Astrocyte of the hippocampus (primary cell): ENCODE measurements around the gene NPC1L1.
A peak's percentile ranks its signal among the peaks of the same experiment; 100 is the strongest.

Experiments used
- DNase-seq: peaks from one replicate; pipeline ENCODE4 v3.0.0; 2011; ENCODE audit warnings: low read depth, low spot score

NPC1L1 gene

DNA sequence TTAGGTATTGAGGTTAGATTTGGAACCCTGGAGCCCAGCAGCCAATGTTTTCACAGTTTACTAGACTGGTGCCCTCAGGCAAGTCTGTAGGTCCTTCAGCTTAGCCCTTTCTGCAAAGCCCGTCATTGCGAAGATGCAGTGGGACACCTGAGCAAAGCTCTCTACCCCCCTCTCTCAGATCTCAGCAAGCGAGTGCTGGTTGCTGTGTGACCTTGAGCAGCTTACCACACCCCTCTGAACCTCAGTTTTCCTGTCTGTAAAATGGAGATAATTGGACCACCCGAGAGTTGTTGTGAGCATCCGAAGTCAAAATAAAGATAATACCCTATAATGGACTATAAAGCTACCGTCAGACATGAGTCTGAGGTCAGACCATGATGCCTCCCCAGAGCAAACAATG is 3.7 kb downstream of the NPC1L1 start:
- DNase-seq, result no peak

DNA sequence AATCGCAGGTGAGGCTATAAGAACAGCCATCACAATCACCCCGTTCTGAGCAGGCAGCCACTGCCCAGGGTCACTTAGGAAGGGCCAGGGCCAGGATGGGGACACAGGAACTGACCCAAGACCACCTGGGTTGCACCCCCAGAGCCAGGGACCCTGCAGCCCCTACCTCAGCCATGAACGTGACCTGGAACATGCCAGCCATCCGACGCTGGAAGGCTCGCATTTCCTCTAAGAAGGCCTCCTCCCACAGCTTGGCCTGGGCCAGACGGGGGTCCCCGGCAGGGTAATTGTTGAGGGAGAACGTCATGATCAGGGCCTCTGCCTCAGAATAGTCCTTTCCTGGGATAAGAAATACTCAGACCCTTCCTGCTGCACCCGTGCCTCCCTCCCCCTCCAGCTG is 5.0 kb downstream of the NPC1L1 start:
- DNase-seq, result no peak

DNA sequence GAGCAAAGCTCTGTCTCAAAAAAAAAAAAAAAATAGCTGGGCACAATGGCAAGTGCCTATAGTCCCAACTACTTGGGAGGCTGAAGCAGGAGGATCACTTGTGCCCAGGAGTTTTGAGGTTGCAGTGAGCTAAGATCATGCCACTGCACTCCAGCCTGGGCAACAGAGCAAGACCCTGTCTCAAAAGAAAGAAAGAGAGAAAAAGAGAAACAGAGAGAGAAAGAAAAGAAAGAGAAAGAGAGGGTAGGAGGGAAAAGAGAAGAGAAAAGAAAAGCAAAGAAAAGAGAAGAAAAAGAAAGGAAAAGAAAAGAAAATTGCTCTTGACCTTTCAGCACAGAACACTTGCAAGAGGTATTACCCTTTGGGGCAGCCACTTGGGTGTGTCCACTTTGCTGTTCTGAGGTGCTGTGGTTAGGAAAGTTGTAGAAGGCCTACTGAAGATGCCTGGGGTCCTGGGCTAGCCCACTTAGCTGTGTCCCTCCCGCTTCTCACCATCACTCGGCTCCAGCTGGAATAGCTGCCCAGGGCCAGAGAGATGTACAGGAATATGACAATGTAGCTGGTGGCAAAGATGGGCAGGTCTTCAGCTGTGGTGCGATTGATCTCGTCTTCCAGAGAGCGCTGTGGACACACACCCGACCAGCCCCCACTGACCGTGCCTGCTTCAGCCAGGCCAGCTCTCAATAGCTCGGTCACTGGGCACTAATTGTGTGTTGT is 5.6 kb downstream of the NPC1L1 start:
- no peak for DNase-seq

DNA sequence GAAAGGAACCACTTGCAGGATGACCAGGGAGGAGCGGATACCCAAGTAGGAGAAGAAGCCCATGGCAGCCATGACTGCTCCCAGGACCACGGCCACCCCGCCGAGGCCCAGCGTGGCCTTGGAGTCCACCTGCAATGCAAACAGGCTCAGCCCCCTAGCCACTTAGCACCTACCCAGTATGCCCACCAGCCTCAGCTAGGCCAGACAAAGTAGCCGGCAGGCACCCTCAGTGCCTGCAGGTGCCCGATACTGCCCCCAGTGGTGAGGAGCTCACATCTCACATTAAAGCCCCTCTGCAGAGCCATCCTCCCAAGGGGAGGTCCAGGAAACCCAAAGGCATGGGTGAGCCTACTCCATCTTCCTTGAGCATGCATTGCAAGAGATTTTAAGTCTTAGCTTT is 6.6 kb downstream of the NPC1L1 start:
- peak; percentile 26 for DNase-seq

DNA sequence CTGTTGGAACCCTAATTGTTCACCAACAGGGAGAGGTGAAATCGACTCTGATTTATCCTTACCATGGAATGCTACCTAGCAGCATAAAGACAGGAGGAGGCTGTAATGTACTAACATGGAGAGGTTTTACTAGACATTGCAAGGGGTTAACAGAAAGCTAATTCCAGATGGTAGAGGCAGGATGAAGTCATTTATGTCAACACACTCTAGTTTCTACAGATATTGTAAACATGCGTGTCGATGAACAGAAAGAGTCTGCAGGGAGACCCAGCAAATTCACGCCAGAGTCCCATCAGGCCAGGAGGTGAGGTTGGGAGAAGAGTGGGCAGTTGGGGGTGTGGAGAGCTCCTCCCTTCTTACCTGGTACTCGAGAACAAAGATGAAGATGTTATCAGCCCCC is 7.0 kb downstream of the NPC1L1 start:
- DNase-seq, result no peak

DNA sequence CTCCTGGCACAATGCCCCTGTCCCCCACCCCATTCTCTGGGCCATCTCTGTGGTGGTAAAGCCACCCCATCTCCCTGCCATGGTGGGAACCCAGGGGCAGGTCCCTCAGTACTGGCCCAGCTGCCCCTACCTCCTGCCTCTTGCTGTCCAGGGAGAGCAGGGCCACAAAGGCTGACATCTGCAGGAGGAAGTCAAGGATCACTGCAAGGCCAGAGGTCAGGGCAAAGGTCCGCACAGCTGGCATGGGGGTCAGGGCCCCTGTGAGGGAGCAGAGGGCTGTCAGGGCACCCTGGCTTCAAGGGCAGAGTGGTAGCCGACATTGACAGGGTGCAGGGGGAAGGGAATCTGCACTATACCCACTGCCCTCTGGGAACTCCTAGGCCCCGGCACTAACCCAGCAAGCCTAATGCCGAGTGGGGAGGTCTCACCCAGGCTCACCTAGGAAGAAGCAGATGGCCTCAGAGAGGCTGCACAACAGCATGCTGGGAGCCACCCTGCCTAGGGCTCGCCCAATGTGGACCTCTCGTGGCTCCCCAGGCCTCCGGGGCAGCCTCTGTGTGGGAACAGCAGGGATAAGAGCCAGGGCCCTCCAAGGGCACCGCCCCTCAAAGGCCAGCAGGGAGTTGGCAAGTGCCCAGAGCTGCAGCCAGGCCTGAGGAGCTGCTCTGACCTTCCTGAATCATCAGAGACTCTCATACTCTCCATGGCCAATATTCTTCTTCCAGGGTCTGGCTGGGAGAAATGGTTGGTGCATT is 7.7 kb downstream of the NPC1L1 start:
- no peak for DNase-seq

DNA sequence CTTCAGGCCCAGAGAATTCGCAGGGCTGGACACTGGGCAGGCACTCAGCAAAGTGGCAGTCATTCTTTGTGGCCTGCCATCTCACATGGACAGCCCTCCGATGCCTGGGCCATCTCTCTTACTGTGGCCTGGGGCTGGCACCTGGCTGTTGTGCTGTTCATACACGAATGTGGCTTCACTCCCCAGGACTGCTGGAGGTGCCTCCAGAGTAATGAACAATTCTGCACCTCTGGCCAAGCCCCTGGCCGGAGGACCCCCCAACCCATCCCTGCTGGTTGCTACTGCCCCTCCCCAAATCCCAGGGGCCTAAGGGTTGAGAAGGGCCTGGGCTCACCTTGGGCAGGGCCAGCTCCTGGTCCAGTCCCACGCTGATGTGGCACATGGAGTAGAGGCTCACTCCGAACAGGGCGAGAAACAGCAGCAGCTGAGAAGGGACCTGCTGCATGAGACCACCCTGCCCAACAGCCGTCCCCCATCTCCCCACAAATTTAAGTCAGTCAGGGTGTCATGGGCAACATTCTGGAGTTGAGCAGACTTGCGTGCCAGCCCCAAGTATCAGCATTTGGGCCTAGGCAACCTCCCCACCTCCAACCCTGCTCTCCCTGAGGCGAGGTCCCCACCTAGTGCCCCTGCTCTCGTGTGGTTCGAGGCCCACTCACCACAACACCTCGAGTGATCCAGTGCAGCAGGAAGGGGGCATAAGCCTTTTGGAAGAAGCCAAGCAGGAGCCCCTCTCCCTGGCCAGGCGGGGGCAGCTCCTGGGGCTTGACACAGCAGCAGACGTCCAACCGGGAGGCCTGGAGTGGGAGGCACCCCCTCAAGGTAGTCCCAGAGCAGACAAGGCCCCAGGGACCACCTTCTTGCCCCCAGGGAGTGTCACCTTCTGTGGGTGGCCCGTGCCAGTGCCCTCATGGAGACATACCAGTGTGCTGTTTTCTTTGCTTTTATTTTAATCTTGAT is 9.4 kb downstream of the NPC1L1 start:
- no peak for DNase-seq

DNA sequence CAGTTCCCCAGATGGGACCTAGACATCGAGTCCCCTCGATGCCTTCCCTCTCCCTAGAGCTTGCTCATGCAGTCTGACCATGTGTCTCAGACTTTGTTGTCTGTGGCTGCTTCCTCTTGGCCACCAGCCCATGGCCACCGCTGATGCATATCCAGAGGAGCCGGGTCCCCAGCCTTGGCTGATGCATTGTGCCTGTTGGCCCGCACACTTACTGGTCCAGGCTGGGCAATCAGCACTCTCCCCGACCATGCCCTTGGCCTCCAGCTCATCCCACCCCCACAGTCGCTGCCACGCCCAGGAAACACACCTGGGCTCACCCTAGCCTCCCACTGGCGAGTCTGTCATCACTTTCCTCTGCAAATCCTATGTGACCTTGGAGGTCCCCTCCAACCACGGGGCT is 10.1 kb downstream of the NPC1L1 start:
- DNase-seq, result no peak

DNA sequence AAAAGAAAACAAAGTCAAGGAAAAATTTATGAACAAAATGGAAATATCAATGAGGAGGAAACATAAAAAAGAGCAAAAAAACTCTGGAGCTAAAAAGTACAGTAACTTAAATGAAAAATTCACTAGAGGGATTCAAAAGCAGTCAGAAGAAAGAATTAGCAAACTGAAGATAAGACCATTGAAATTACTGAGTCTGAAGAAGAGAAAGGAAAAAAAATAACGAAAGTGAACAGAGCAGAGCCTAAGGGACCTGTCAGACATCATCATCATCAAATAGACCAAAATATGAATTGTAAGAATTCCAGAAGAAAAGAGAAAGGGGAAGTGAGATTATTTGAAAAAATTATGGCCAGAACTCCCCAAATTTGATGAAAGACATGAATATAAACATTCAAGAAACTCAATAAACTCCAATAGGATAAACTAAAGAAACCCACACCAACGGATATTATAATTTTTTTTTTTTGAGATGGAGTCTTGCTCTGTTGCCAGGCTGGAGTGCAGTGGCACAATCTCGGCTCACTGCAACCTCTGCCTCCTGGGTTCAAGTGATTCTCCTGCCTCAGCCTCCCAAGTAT is 16.2 kb downstream of the NPC1L1 start:
- DNase-seq, result no peak

DNA sequence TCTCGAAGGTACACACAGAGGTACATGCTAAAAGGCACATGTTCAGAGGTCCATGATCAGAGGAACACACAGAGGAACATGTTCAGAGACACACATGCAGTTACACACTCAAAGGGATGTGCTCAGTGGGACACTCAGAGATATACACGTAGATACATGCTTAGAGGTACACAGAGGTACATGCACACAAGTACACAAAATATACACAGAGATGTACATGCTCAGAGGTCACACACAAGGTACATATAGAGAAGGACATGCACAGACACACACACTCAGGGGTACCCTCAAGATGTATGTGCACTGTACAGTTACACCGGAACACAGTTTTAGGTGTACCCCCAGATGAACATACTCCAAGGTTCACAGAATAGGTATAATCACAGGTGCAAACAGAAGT is 18.8 kb downstream of the NPC1L1 start:
- no peak for DNase-seq

DNA sequence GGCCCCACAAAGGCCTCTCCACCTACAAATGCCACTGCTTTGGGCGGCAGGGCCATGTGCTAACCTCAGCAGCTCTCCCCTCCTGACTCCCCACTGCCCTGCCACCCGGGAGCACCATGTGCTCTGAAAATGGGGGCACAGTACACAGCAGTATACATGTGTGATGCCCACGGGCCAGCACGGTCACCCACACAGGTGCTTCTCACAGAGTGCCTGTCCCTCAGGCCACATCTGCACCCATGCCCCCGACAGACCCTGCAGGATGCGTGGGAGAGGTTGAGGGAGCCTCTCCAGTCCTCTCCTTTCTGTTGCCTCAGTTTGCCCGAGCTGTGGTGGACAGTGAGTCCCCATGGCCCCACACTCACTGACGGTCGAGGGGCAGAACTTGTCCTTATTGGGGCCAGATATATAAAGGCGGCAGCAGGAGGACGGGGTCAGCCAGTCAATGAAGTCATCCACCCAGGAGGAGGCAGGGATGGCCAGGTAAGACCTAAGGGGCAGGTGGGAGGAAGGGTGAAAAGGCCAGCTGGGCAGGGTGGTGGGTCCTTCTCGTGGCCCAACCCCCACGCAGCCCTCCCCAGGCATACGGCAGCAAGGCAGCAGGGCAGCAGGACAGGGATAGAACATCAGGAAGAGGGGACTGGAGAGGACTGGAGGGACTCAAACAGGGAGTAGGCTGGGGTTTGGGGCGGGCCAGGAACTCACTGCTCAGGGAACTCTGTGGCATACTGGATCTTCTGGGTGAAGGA is 19.6 kb downstream of the NPC1L1 start:
- no peak for DNase-seq

DNA sequence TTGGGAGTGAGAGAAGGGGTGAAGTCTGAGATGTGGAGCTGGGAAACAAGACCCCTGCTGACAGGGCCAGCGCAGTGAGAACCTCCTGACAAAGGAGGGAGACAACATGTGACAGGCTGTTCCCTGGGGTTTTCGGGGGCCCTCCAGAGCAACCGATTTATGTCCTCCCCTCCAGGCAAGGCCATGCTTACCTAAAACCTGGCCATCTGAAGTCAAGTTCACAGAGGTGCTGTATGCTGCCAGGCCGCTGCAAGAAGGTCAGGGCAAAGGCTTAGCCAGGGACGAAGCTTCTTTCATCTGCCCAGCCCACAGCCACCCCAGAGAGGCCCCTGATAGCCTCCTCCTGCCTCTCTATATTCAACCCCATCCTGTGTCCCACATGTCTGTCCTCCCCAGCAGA is 20.6 kb downstream of the NPC1L1 start:
- no peak for DNase-seq

DNA sequence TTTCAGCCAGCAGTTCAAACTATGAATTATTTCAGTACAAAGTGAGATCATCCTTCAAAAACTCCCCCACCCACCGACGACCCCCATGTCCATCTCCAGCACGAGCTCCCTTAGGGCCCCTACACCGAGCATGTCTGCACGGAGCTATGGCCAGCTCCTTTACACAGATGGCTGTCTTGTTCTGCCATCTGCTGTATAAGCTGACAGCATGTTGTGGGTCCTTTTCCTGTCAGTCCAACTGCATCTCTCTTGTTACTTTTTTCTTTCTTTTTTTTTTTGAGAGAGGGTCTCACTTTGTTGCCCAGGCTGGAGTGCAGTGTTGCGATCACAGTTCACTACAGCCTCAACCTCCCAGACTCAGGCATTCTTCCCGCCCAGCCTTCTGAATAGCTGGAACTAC is 21.6 kb downstream of the NPC1L1 start:
- DNase-seq, result no peak

DNA sequence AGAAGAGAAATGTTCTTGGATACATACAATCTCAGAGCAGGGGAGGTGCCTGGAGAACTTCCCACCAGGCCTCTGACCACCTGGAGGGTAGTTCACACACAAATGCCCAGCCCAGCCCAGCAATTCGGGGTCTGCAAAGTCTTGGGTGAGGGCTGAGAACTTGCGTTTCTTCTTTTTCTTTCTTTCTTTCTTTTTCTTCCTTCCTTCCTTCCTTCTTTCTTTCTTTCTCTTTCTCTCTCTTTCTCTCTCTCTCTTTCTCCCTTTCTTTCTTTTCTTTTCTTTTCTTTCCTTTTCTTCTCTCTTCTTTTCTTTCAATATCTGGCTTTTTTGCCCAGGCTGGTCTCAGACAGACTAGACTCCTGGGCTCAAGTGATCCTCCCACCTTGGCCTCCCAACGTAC is 22.4 kb downstream of the NPC1L1 start:
- DNase-seq, result no peak

DNA sequence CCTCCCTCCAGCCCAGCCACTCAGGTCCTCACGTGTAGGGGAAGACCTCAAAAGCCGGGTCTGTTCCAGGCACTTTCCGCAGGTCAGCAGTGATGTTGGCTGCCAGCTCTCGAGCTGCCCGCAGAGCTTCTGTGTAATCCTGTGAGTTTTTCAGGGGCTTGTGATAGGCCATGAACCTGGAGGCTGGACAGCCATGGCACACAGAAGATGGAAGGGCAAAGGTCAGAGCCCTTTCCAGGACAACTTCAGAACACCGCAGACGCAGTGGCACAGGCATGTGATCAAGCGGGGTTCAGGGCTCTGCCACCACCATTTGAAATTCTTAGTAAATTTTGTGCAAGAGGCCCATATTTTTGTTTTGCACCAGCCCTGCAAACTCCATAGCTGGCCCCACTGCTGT is 24.0 kb downstream of the NPC1L1 start:
- DNase-seq, result no peak

DNA sequence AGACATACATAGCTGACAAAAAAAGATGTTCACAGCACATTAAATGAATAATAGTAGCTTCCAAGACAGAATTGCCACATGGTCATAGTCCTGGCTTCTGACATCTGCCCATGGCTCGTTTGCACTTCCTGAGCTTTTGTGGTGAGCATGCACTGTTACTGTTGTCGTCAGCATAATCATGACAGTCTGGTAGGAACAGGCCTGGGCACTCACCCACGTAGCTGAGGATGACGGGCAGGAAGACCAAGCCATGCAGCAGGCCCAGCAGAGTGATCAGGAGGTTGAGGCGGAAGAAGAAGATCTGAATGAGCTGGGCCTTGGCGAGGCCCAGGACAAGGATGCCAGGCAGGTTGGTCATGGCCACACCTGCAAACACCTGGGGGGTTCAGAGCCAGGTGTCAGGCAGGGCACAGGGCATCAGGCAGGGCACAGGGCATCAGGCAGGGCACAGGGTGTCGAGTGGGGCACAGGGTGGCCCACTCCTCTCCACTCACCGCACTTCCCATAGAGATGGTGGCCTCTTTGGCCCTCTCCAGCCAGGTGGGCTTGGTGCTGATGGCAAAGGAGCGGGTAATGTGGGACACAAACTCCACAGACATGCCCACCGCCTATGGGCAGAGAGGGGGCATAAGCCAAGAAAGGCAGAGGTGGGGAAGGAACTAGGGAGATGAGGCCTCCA is 25.4 kb downstream of the NPC1L1 start:
- DNase-seq, result no peak

DNA sequence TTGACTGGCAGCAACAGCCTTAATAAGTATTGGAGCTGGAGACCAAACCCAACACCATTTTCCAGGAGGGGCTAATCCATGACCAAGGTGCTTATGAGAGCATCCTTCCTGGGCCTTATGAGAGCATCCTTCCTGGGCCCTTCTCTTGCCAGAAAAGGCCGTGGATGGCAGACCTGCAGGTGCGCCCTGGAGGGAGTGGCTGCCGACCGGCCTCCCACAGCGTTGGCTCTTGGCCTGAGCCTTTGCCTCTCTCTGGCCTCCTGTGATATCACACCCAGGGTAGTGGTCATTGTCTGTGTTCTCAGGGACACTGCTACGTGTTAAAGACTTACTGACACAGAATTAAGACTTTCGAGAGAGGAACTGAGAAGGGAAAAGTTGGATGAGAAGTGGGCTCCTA is 28.4 kb downstream of the NPC1L1 start:
- DNase-seq, result no peak

DNA sequence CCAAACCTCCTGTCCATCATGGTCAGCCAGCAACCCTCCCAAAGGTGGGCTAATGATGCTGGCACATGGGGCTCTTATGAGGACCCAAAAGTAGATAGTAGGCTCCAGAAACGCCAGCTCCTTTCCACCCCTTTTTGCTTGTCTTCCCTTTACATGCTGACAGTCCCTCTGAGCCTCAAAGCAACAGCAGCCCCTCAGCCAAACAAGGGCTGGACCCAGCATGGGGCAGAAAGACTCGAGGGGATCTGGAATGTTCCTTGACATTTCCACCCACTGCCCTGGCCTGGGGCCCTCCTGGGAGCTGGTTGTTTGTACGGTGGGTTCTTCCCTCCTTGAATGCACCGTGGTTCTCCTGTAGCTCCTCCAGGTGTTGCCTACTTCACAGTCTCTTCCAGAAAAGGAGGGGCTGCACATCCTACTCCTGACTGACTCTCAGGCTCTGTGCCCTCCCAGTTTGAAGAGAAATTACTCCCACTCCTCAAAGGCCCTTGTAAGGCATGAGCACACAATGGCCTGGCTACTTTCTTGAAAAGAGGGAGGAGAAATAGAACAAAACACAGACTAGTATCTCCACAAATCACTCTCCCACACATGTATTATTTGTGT is 29.2 kb downstream of the NPC1L1 start:
- DNase-seq, result no peak

DNA sequence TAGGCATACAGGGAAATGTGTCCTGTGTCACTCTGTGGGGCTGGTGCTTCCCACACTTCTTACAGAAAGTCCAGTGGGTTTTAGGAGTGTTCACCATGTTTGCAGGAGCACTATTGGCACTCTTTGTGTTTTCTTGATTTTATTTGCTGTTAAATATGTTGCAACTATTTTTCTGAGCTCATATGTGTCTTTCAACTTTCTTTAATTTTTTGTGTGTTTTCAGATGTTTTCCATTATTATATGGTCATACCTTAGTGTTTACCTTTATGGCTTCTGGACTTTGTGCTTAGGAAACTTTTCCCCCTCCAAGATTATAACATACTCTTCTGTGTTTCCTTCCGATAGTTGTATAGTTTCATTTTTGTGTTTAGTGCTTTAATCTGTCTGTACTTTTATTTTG is 29.9 kb downstream of the NPC1L1 start:
- DNase-seq, result no peak

DNA sequence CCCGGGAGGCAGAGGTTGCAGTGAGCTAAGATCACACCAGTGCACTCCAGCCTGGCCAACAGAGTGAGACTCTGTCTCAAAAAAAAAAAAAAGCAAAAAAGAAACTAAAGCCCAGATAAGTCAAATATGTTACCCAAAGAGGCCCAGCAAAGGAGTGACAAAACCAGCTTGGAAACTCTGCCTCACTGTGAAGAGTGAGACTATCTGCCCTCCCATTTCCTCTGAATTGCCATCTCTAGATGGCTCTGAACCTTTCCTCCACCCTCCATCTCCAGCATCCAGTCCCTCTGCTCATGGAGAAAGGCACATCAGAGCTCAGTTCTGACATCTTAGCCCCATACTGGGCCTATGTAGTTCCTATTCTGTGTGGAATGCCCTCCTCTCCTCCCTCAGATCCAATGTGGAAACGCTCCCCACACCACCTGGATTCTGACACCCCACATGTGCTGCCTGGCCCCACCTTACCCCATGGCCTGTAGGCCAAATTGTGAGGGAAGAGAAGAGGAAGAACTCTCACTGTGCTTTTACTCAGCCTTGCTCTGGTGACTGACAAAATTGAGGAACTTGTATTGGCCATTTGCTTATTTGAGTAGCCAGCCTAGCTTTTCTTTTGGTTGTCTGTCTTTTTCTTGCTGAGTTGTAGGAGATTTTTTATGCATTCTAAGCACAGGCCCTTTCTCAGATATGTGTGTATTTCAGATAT is 32.7 kb downstream of the NPC1L1 start:
- no peak for DNase-seq
